ENCODE results near the gene ANKRD39. TPM values are rescaled to one million over a fixed set of nuclear protein-coding genes. Genes with fewer than 3 reads are reported as not detected.

Gene ANKRD39
- total RNA-seq (10 to 100 TPM; 11.8 to 17.3 (median 14.1) TPM), polyA plus RNA-seq (23.3 TPM)
- long read RNA-seq, donor 1, transcript ANKRD39-201 (4 exons, 976 nt) = major isoform, 19 of 22 reads
- long read RNA-seq, donor 1, partial matches to known transcripts = 0 of 22 reads
- long read RNA-seq, donor 1, other reads (novel, unspliced or antisense) = 3 of 22 reads
- long read RNA-seq, donor 2, transcript ANKRD39-201 (4 exons, 976 nt) = major isoform, 8 of 10 reads
- long read RNA-seq, donor 2, partial matches to known transcripts = 2 of 10 reads
- long read RNA-seq, donor 2, other reads (novel, unspliced or antisense) = 0 of 10 reads
- long read RNA-seq, donor 3, transcript ANKRD39-201 (4 exons, 976 nt) = major isoform, 11 of 11 reads
- long read RNA-seq, donor 3, partial matches to known transcripts = 0 of 11 reads
- long read RNA-seq, donor 3, other reads (novel, unspliced or antisense) = 0 of 11 reads
- long read RNA-seq, donor 4, transcript ANKRD39-201 (4 exons, 976 nt) = major isoform, 10 of 10 reads
- long read RNA-seq, donor 4, partial matches to known transcripts = 0 of 10 reads
- long read RNA-seq, donor 4, other reads (novel, unspliced or antisense) = 0 of 10 reads

- ATAC-seq = peak; percentile 96
- peak; percentile 98 to 100 (median 99) for DNase-seq
- peaks cover 4% of the 10 kb centered on the region for H3K4me1 ChIP-seq (ENCODE audit: control insufficient read depth, insufficient read depth, low read length)
These were observed at the start of gene ANKRD39 for GRCh38 chr2:96857667-96858372. Gene ANKRD39, minus strand, starts transcription at chr2:96858016. Its CDS starts 29 bp downstream, at chr2:96857987.

GRCh38 chr2:96906729-96907114 is 48.9 kb upstream of the ANKRD39 start:
- peaks cover 7% of the 10 kb centered on the region for H3K4me1 ChIP-seq (ENCODE audit: control insufficient read depth, insufficient read depth, low read length)
- no peaks in the 10 kb centered on the region for H3K9me3 ChIP-seq (ENCODE audit: control insufficient read depth, low read length)
- 39% methylated on average over 13 of the region's 13 CpGs for whole genome bisulfite sequencing
- peak overlapping the region; percentile 80 for H3K27ac ChIP-seq (ENCODE audit: low read length)
- H3K4me3 ChIP-seq (ENCODE audit: low read length) = no peak overlapping the region
- DNase-seq (peak; percentile 46 to 85 (median 78)), ATAC-seq (peak; percentile 34 to 48)
- intact Hi-C loops (cut with DNase I) = loop anchor here in 2 of 4 donors (2.0 to 10.0 kb wide), 2 partner anchors 38 to 52 kb away; partner anchors contain the start of gene ANKRD39 (in 1 of the 2)
- H3K27me3 ChIP-seq (ENCODE audit: control insufficient read depth, insufficient read depth) = no peaks in the 10 kb centered on the region

More at GRCh38 chr2:96857667-96858372, at the start of gene ANKRD39:
- no peaks in the 10 kb centered on the region for H3K9me3 ChIP-seq (ENCODE audit: control insufficient read depth, low read length)
- under 1% methylated on average over 81 of the region's 81 CpGs for WGBS
- H3K27ac ChIP-seq (ENCODE audit: low read length) = peak within 1 kb of the TSS; percentile 87
- peak within 1 kb of the TSS; percentile 63 for H3K4me3 ChIP-seq (ENCODE audit: low read length)
- no peaks in the 10 kb centered on the region for H3K27me3 ChIP-seq (ENCODE audit: control insufficient read depth, insufficient read depth)
- intact Hi-C loops (cut with DNase I) = loop anchor here in 3 of 4 donors (2.0 to 10.0 kb wide), 3 partner anchors 47 to 94 kb away; no protein-coding TSS in a partner anchor

- Histone ChIP-seq H3K4me1 (ENCODE audit: control insufficient read depth, insufficient read depth, low read length) (peaks cover 4% of the 10 kb centered on the region), H3K27me3 (ENCODE audit: control insufficient read depth, insufficient read depth) (no peaks in the 10 kb centered on the region), H3K27ac (ENCODE audit: low read length) (no peak overlapping the region), H3K4me3 (ENCODE audit: low read length) (no peak overlapping the region), H3K9me3 (ENCODE audit: control insufficient read depth, low read length) (no peaks in the 10 kb centered on the region)
- DNase-seq (peak in 1 of 3 donors; percentile 71), ATAC-seq (no peak)
- 82% methylated on average over 7 of the region's 7 CpGs for WGBS
- intact Hi-C loops (cut with DNase I) = loop anchor here in 1 of 4 donors (10.0 kb wide), 1 partner anchor 49 kb away; the partner anchor contains the start of gene ANKRD39
These were observed 46.0 kb upstream of the ANKRD39 start for GRCh38 chr2:96903815-96904214.

- intact Hi-C loops (cut with DNase I) = loop anchor here in 1 of 4 donors (10.0 kb wide), 1 partner anchor 49 kb away; the partner anchor contains the start of gene ANKRD39
- peak in 1 of 3 donors; percentile 39 for DNase-seq
- Histone ChIP-seq H3K27ac (ENCODE audit: low read length) (no peak overlapping the region), H3K27me3 (ENCODE audit: control insufficient read depth, insufficient read depth) (no peaks in the 10 kb centered on the region), H3K9me3 (ENCODE audit: control insufficient read depth, low read length) (no peaks in the 10 kb centered on the region), H3K4me3 (ENCODE audit: low read length) (no peak overlapping the region), H3K4me1 (ENCODE audit: control insufficient read depth, insufficient read depth, low read length) (peaks cover 4% of the 10 kb centered on the region)
- no peak for ATAC-seq
- 86% methylated on average over 7 of the region's 7 CpGs for WGBS
These were observed 45.5 kb upstream of the ANKRD39 start for GRCh38 chr2:96903318-96903717.

- 90% methylated on average over 10 of the region's 10 CpGs for WGBS
- Histone ChIP-seq H3K4me1 (ENCODE audit: control insufficient read depth, insufficient read depth, low read length) (no peaks in the 10 kb centered on the region), H3K4me3 (ENCODE audit: low read length) (no peak overlapping the region), H3K27me3 (ENCODE audit: control insufficient read depth, insufficient read depth) (no peaks in the 10 kb centered on the region), H3K27ac (ENCODE audit: low read length) (no peak overlapping the region), H3K9me3 (ENCODE audit: control insufficient read depth, low read length) (no peaks in the 10 kb centered on the region)
- DNase-seq = peak in 2 of 3 donors; percentile 17 to 31
- intact Hi-C loops (cut with DNase I) = loop anchor here in 1 of 4 donors (10.0 kb wide), 1 partner anchor 45 kb away; the partner anchor contains the start of gene ANKRD39
- no peak for ATAC-seq
These were observed 42.4 kb upstream of the ANKRD39 start for GRCh38 chr2:96900237-96900636.

- DNase-seq (peak in 1 of 3 donors; percentile 53), ATAC-seq (no peak)
- WGBS = 93% methylated on average over 4 of the region's 4 CpGs
- intact Hi-C loops (cut with DNase I) = no loop called here
- Histone ChIP-seq H3K4me3 (ENCODE audit: low read length) (no peak overlapping the region), H3K27ac (ENCODE audit: low read length) (no peak overlapping the region), H3K9me3 (ENCODE audit: control insufficient read depth, low read length) (no peaks in the 10 kb centered on the region), H3K4me1 (ENCODE audit: control insufficient read depth, insufficient read depth, low read length) (no peaks in the 10 kb centered on the region), H3K27me3 (ENCODE audit: control insufficient read depth, insufficient read depth) (no peaks in the 10 kb centered on the region)
These were observed 41.6 kb upstream of the ANKRD39 start for GRCh38 chr2:96899413-96899741.

- peak in 2 of 3 donors; percentile 26 to 36 for DNase-seq
- H3K27ac ChIP-seq (ENCODE audit: low read length) = no peak overlapping the region
- H3K4me3 ChIP-seq (ENCODE audit: low read length) = no peak overlapping the region
- H3K9me3 ChIP-seq (ENCODE audit: control insufficient read depth, low read length) = no peaks in the 10 kb centered on the region
- intact Hi-C loops (cut with DNase I) = no loop called here
- no peak for ATAC-seq
- H3K4me1 ChIP-seq (ENCODE audit: control insufficient read depth, insufficient read depth, low read length) = no peaks in the 10 kb centered on the region
- 83% methylated on average over 11 of the region's 11 CpGs for WGBS
- H3K27me3 ChIP-seq (ENCODE audit: control insufficient read depth, insufficient read depth) = no peaks in the 10 kb centered on the region
These were observed 41.0 kb upstream of the ANKRD39 start for GRCh38 chr2:96898641-96899412.

GRCh38 chr2:96898135-96898505 is 40.3 kb upstream of the ANKRD39 start:
- H3K27me3 ChIP-seq (ENCODE audit: control insufficient read depth, insufficient read depth) = no peaks in the 10 kb centered on the region
- peak in 1 of 2 donors; percentile 22 for ATAC-seq
- H3K4me1 ChIP-seq (ENCODE audit: control insufficient read depth, insufficient read depth, low read length) = no peaks in the 10 kb centered on the region
- no peak overlapping the region for H3K4me3 ChIP-seq (ENCODE audit: low read length)
- intact Hi-C loops (cut with DNase I) = no loop called here
- DNase-seq = peak in 2 of 3 donors; percentile 8 to 23
- no peaks in the 10 kb centered on the region for H3K9me3 ChIP-seq (ENCODE audit: control insufficient read depth, low read length)
- WGBS = 90% methylated on average over 8 of the region's 8 CpGs
- no peak overlapping the region for H3K27ac ChIP-seq (ENCODE audit: low read length)

- intact Hi-C loops (cut with DNase I) = no loop called here
- DNase-seq (peak in 2 of 3 donors; percentile 31 to 41), ATAC-seq (no peak)
- Histone ChIP-seq H3K4me1 (ENCODE audit: control insufficient read depth, insufficient read depth, low read length) (no peaks in the 10 kb centered on the region), H3K27ac (ENCODE audit: low read length) (no peak overlapping the region), H3K9me3 (ENCODE audit: control insufficient read depth, low read length) (no peaks in the 10 kb centered on the region), H3K4me3 (ENCODE audit: low read length) (no peak overlapping the region), H3K27me3 (ENCODE audit: control insufficient read depth, insufficient read depth) (no peaks in the 10 kb centered on the region)
- 66% methylated on average over 11 of the region's 11 CpGs for WGBS
These were observed 39.8 kb upstream of the ANKRD39 start for GRCh38 chr2:96897491-96898134.

All from right cardiac atrium (tissue), 5 donors.